Stimulated activated CD8-positive, alpha-beta memory T cell treated with anti-CD3 and anti-CD28 coated beads, Interleukin-12 subunit alpha, Interleukin-12 subunit beta, amount 100 ng/mL, for 1 hour (primary cell): ENCODE measurements around the gene LENG1.
"Not testable (repeated sequence)": the region's sequence is repeated elsewhere in the genome, so short reads cannot be mapped to it uniquely, and the experiment has no call there.

ENCODE experiments used
- DNase-seq: peaks from one replicate; pipeline ENCODE4 v3.0.0-alpha.2; 2020; ENCODE audit warnings: low read depth

LENG1 gene

GRCh38 chr19:54189145-54189734 lies 29.7 kb upstream of the LENG1 start, which contains the start of gene MBOAT7:
Gene MBOAT7, minus strand, starts transcription at chr19:54189580. Its CDS starts 1,072 bp downstream, at chr19:54188508.
- DNase-seq: peak; percentile 29

GRCh38 chr19:54188215-54188871 lies 28.8 kb upstream of the LENG1 start:
- DNase-seq: peak; percentile 57

GRCh38 chr19:54186934-54187381 lies 27.4 kb upstream of the LENG1 start:
- no peak for DNase-seq

- no peak for DNase-seq
Measured at GRCh38 chr19:54186351-54186750, 26.8 kb upstream of the LENG1 start.

GRCh38 chr19:54183431-54183830 lies 23.9 kb upstream of the LENG1 start:
- no peak for DNase-seq

GRCh38 chr19:54181894-54182293 lies 22.4 kb upstream of the LENG1 start:
- not testable (repeated sequence) for DNase-seq

GRCh38 chr19:54180691-54181091 lies 21.2 kb upstream of the LENG1 start:
- DNase-seq: no peak

- no peak for DNase-seq
Measured at GRCh38 chr19:54179921-54180461, 20.5 kb upstream of the LENG1 start.

GRCh38 chr19:54179262-54179852 lies 19.8 kb upstream of the LENG1 start:
- no peak for DNase-seq

- no peak for DNase-seq
Measured at GRCh38 chr19:54178581-54179261, 19.2 kb upstream of the LENG1 start.

GRCh38 chr19:54173951-54174834 lies 14.7 kb upstream of the LENG1 start:
- DNase-seq: no peak

GRCh38 chr19:54173359-54173699 lies 13.8 kb upstream of the LENG1 start:
- DNase-seq: no peak

- DNase-seq: no peak
Measured at GRCh38 chr19:54172471-54173358, 13.2 kb upstream of the LENG1 start, which contains the start of gene TMC4. Gene TMC4, minus strand, starts transcription at chr19:54173160. Its CDS starts 43 bp downstream, at chr19:54173117.

- DNase-seq: not testable (repeated sequence)
Measured at GRCh38 chr19:54171736-54172431, 12.4 kb upstream of the LENG1 start.

GRCh38 chr19:54169149-54169740 lies 9.7 kb upstream of the LENG1 start:
- DNase-seq: no peak

- DNase-seq: peak; percentile 93
Measured at GRCh38 chr19:54168174-54168917, 8.8 kb upstream of the LENG1 start.

GRCh38 chr19:54165222-54165621 lies 5.7 kb upstream of the LENG1 start:
- DNase-seq: no peak

GRCh38 chr19:54164369-54165068 lies 5.0 kb upstream of the LENG1 start:
- peak; percentile 34 for DNase-seq
